Activated CD4-positive, CD25-positive, alpha-beta regulatory T cell treated with anti-CD3 and anti-CD28 coated beads, Interleukin-2, amount 50 U/mL, for 16 hours (primary cell): ENCODE results near the gene PTPRN2.

Source experiments
- DNase-seq: peaks from one replicate; pipeline ENCODE4 v3.0.0-alpha.2; 2020; ENCODE audit warnings: low read depth, low spot score

PTPRN2 gene

DNA sequence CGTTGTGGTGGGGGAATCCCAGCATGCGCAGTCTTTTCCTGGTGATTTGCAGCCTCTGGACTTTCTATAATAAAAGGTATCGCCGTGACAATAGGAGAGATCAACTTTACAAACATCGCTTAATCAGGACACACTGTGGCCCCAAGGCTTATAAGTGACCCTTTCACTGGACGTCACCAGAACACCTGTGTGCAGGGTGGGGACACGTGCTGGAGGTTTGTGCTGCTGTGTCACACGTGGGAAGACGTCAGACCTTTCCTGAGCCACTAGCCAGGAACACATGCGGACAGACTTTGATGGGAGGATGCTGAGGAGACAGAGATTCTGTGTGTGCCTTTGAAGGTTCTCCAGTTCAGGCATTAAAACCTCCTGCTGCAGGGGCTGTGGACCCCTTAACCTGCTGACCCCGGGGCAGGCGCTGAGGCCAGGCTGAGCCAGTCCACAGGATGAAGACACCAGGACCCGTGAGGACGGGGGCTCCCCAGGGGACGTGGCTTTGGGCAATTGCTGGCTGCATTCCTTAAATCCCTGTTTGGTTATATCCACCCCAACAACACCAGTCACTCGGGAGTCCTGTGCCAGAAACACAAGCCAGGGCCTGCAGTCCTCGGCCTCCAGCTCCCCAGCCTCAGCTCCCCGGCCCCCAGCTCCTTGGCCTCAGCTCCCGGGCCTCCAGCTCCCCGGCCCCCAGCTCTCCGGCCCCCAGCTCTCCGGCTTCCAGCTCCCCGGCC, 183.4 kb downstream of the PTPRN2 start:
- no peak for DNase-seq

DNA sequence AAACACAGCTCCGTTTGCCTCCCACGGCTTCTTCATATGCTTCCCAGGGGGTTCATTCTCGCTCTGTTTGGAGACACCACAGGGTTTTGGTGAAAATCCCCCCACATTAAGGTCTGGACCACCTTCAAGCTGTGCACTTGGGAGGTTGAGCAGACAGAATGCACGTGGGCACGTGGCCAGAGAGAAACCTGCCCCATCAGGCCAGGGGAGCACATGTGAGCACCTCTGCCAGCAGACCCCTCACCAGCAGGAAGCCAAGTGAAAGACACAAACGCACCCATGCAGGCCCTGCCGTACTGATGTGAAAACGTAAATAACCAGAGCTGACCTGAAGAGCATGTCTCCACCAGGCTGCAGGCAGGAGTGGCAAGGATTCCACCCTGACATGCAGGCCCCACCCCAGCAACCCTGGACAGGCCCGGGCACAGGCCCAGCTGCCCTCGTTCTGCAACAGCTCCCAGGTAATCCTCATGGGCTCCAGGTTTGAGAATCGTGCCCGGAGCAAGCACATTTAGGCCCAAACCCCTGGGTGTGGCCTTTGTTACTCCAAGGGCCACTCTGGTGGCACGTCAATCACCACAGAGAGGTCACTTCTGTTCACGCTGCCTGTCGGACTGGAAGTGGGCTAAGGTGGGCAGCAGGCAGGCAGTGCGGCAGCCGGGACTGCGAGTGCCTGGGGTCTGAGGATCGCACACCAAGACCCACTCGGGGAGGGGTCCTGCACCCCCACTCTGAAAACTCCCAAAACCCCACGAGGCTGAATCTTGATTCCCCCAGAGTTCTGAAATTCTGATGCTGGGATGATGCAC, 184.4 kb downstream of the PTPRN2 start:
- no peak for DNase-seq

DNA sequence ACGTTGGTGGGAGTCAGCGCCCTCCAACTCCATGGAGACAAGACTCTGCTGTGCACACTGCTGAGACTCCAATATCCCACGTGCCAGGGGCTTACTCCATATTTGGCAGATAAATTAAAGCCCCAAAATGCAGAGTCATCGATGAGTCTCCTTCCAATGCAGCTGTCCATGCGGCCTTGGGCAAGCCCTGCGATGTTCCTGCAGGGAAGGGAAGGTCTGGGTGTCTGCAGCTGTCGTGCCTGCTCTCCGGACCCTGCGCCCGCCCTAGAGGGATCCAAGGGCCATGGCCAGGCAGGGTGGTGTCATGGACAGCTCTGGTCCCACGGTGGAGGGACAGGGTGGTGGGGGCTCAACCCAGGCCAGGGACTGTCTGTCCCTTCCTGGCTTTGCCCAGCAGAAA, 185.2 kb downstream of the PTPRN2 start:
- DNase-seq = no peak

DNA sequence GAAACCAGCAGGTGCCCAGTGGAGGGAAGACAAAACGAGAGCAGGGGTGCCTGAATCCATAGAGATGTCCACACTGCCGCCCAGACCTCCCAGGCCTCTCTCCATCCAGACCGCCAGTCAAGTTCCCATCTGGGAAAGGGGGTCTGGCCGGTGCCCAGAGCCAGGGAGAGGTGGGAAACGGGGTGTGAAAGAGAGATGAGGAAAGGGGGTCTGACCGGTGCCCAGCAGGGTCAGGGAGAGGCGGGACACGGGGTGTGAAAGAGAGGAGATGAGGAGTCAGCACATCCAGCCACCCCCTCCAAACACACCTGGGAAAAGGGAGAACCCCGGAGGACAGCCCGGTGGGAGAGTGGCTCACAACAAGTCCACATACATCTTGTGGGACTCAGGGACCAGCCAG, 185.8 kb downstream of the PTPRN2 start:
- DNase-seq = no peak

DNA sequence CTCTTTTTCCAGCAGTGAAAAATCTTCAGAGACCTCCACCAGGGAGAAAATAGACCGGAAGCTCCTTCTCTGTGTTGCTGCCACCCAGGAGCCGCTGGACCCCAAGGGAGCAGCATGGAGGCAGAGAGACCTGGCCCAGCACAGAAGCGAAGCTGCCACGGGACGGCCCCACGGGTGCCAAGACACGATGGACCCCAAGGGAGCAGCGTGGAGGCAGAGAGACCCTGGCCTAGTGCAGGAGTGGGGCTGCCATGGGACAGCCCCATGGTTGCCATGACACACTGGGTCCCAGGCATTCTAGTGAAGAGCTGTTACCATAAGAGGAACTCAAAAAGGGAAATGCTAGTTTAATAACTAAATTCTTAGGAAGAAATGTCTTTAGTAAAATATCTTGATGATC, 186.3 kb downstream of the PTPRN2 start:
- DNase-seq = no peak

DNA sequence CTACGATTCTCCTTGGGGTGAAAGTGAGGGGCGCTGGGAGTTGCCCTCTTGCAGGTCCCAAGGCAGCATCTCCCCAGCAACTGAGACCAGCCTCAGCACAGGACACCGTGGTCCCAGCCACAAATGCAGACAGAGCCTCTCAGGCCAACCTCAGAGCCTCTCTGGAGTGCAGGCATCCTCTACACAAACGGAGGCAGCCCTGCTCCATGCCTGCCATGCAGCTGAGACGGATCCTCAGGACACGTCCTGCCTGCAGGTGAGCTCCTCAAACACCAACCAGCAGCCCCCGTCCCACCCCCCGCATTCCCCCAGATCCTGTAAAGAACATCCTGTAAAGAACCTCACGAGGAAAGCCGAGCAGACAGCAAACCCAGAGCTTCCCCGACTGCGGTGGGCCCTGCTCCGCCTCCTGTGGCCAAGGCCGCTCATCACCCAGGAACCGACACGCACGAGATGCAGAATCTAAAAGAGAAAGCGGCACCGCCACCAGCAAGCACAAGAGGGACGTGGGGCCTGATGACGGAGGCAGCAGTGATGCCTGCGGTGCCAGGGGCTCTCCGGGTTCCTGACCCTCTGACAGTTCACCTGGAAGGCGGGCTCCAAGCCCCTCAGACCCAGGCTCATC, 186.9 kb downstream of the PTPRN2 start:
- DNase-seq = no peak

DNA sequence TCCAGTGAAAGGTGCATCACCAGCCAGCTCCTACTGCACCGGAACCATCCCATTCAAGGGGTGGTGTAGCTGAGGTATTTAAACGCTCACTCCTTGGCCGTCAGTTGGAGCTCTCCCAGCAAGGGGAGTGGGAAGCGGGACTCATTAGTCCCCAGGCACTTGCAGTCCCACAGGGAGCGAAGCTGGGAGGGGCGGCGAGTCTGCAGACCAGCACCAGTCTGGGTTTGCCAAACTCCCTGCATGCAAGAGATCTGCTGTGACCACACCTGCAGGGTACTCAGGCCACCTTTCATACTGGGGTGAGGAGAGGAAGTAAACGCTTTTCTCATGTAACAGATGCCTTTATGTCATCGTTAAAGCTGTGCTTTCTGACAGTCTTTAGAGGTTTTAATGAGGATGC, 187.9 kb downstream of the PTPRN2 start:
- no peak for DNase-seq

DNA sequence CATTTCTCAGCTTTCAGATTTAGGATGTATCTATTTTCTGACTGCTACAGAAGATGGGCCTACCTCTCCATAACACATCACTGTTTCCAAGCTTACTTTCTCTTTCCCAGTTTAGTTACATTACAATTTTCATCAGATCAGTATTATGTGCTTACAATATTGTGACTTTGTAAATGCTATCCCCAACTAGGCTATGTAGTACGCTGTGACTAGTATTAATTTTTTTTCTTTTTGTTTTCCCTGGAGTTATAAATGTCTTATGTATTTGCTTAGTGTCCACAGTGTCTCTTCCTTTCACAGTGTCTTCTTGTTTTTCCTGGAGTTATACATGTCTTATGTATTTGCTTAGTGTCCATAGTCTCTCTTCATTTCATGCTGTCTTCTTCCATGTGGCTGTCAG, 188.9 kb downstream of the PTPRN2 start:
- DNase-seq = no peak

DNA sequence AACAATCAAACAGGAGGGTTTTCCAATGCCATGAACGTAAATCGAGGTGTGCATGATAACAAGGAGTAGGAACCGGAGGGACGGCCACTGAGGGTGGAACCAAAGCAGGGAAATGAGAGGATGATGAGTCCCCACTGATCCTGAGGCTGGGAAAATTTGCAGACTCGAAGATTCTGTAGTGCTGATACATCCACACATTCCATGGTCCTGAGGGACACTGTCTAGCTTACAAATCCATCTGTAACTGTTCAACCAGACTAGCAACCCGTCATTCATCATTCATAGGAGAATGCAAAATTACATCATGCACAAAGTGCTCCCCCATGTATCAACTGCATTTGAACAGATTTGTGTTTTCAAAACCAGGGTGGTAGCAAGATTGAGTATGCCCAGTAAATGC, 189.7 kb downstream of the PTPRN2 start:
- DNase-seq = no peak

DNA sequence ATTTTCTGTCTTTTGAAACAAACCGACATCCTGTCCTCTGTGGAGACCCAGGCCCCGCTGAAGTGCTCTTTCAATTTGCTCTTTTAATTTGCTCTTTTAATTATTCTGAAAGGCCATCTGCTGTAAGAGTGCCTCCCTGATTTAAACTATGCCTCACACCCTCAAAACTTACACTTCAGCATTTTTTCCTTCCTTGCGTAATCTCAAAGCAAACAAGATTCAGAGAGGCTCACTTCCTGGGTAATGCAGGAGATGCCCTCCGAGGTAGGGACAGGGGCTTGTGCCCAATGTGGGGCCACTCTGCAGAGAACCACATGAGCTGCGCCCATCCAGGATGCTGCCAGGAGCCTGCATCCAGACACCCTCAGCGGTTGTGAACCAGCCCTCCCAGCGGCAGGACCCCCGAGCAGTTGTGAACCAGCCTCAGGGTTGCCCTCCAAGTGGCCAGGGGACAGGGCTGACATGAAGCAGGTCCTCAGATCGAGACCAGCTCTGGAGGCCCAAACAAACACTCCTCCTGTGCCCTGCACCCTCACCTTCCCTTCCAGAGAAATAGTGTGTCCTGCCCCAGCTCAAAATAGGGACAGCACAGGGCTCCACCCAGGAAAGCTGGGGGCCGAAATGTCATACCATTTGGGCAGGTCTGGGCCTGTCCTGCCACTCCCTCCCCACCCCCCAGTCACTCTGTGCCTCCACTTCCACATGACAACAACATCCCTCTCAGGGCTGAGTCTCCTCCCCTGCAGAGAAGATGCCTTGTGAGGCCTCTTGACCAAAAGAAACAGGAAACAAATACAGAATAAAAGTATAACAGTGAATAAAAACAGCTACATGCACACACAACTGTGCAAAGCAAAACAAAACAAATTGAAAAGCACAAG, 190.4 kb downstream of the PTPRN2 start:
- DNase-seq = no peak

DNA sequence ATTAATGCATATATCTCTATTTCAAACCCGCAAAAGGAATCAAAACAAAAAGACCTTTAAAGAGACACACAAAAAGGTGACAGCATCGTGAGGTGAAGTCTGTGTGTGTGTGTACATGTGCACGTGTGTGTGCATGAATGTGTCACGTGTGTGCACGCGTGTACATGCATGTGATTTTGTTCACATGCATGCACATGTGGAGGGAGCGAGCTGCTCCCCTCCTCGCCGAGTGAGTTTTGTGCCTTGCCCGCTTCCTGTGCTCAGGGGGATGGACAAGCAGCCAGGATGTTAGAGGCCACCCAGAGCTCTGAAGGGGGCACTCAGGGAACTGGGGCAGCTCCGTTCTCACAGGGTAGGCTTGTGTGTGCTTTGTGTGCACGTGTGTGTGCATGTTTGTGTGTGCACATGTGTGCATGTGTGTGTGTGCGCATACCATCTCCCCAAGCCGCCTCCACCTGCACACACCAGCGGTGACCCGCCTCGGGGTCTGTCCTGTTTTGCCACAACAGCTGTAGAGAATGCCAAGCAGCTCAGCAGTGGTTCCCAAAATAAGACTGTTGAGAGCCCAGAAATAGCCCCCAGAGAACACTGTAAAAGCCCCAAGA, 191.2 kb downstream of the PTPRN2 start:
- DNase-seq = no peak

DNA sequence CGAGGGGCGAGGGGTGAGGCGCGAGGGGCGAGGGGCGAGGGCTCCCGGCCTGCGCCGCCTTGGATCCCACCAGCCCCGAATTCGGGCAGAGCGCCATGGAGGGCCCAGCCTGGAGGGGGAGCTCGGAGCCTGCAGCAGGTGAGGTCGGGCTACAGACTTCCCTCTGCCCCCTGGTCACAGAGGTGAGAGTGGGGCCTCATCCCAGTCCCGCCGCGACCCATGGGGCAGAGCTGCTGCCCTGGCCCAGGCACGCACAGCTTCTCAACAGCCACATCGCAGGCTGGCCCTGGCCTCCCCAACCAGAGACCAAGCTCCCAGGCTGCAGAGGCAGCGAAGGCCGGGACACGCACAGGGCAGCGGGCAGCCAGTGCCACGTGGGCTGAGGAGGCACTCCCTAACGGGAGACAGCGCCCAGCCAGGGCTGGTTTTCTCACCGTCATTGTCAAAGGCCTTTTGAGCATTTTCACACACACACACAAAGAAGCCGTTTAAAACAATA, 191.8 kb downstream of the PTPRN2 start:
- no peak for DNase-seq

DNA sequence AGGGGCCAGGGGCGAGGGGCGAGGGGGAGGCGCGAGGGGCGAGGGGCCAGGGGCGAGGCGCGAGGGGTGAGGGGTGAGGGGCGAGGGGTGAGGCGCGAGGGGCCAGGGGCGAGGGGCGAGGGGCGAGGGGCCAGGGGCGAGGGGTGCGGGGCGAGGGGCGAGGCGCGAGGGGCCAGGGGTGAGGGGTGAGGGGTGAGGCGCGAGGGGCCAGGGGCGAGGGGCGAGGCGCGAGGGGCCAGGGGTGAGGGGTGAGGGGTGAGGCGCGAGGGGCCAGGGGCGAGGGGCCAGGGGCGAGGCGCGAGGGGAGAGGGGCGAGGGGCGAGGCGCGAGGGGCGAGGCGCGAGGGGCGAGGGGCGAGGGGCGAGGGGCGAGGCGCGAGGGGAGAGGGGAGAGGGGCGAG, 192.3 kb downstream of the PTPRN2 start:
- DNase-seq = no peak

DNA sequence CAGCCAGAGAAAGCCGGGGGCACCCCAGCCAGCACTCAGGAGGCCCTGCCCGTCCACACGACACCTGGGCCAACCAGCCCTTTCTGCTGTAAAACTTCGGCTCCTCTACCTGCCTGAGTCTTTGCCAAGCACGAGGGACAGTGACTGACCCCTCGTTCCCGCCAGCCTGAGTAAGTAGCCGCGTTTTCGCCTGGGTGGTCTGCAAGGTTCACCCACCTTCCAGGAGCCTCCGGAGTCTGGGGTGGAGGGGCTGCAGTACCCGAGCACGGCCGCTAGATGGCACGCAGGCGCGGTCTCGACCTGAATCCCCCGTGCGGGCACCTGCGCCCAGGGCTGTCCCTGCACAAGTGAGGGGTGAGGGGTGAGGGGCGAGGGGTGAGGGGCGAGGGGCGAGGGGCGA, 192.7 kb downstream of the PTPRN2 start:
- no peak for DNase-seq

DNA sequence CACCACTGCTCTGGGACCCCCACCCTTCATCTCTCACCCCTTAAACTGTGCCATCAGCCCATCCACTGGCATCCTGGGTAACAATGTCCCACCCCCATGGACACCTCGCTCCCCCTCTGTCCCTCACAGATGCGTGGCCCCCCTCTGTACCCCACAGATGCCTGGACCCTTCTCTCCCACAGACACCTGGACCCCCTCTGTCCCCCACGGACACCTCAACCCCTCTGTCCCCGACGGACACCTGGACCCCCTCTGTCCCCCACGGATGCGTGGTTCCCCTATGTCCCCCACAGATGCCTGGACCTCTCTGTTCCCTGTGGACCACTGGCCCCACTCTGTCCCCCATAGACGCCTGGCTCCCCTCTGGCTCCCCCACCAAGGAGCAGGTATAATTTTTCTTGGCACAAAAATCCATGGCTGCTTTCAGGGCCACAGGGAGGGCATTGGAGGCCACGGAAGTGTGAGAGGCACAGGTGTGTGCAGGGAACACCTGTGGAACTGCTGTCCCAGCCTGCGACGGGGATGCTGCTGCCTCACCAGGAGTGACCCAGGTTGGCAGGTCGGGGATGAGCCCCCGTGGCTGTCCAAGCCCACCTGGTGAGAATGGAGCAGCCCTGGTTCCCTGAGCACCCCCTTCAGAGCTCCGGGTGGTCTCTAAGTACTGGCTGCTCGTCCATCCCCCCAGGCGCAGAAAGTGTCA, 193.5 kb downstream of the PTPRN2 start:
- DNase-seq = no peak

DNA sequence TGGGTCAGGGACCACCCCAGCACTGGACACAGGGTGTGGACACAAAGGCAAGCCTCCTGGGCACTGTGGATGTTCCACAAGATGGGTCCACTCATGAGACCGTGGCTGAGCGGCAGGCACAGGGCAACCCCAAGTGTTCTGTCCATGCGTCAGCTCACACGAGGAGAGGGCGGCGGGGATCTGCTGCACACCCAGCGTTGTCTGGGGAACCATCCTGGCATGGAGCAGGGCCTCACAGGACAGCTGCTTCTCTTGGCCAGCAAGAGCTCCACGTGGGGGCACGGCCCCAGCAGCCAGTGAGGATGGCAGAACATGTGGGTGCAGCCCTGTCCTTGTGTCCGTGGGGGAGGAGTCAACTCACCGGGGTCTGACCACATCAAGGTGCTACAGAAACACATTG, 195.4 kb downstream of the PTPRN2 start:
- no peak for DNase-seq

DNA sequence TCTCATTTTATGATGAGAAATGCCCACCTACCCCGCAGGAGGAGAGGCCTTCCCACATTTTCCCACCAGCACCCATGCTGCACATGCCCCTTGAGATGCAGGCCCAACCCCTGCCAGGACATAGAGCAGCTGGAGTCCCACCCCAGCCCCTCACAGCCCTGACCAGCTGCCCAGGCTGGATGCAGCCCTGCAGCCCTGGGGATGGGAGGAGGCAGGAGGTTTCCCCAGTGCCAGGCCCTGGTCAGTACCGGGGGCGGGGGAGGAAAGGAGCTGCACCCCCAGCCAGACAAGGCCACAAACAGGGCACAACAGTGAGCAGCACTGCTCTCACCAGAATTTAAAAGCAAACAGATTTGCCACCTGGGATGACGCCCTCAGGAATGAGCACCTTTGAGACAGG, 196.1 kb downstream of the PTPRN2 start:
- DNase-seq = no peak

DNA sequence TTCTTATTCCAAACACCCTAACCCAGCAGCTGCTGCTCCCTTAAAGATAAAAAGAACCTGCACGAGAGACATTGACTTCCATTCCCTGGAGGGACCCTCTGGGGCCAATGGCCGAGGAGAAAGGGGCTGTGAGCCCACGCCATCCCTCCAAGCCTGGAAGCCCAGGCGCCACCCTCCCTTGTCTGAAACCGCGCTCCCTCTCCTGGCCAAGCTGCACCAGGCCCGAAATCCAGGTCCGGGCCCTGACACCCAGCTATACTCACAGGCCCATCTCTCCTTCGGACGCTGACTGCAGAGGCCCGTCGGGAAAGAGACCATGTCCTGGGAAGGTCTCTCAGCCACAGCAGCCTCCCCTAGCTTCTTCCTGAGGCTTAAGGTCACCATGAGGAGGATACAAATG, 196.5 kb downstream of the PTPRN2 start:
- DNase-seq = no peak

DNA sequence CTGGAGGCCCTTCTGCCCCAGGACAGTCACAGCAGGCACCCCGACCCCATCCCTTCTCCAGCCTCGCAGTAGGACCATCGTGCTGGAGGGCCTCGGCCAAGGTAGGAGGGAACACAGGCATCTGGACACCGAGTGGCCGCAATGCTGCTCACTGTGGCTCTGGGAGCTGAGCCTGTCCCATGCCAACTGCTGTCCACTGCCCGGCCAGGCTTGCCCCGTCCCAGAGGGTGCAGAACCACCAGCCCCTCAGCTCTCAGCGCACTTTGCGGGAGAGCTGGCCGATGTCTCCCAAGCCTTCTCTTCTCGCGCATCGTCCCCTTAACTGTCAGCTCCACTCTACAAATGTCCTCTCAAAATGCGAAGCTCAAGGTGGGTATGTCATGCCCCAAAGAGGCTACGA, 197.2 kb downstream of the PTPRN2 start:
- DNase-seq = no peak
